Measurements from ENCODE around the gene ACTR10.

- TF ChIP-seq CTCF (IDR thresholded peaks at IDR 0.05 in 4 of 5, conservative IDR thresholded peaks at IDR 0.05 in 1 of 5) (no peak), POLR2A (IDR thresholded peaks at IDR 0.05) (no peak)
Observed at GRCh38 chr14:58193542-58193941, 6.4 kb upstream of the ACTR10 start.

Data from gastrocnemius medialis (tissue), 4 donors.